ENCODE data around the gene MRGPRF. TPM values are rescaled to one million over a fixed set of nuclear protein-coding genes. Genes with fewer than 3 reads are reported as not detected.
A peak's percentile ranks its signal among the peaks of the same experiment; 100 is the strongest.

The MRGPRF gene
- polyA plus RNA-seq, 3 donors: 20.9 to 24.6 (median 22.7) TPM

DNA sequence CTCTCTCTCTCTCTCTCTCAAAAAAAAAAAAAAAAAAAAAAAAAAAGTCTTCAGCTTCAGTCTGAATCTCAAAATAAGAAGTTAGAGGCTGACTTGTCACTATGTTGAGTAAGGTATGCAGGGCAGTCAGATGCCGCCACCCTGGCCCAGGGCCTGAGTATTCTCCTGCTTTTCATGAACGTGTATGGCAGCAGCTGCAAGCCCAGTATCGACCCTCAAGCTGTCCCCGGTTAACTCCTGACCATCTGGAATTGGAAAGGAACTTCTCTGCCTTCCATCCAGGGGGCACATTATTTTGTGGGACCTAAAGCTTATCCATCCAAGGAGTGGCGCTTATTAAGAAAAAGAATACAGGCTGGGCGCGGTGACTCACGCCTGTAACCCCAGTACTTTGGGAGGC lies 43.7 kb downstream of the MRGPRF start:
- DNase-seq (ENCODE audit: low read depth in 3 of 3, low spot score in 2 of 3): no peak

DNA sequence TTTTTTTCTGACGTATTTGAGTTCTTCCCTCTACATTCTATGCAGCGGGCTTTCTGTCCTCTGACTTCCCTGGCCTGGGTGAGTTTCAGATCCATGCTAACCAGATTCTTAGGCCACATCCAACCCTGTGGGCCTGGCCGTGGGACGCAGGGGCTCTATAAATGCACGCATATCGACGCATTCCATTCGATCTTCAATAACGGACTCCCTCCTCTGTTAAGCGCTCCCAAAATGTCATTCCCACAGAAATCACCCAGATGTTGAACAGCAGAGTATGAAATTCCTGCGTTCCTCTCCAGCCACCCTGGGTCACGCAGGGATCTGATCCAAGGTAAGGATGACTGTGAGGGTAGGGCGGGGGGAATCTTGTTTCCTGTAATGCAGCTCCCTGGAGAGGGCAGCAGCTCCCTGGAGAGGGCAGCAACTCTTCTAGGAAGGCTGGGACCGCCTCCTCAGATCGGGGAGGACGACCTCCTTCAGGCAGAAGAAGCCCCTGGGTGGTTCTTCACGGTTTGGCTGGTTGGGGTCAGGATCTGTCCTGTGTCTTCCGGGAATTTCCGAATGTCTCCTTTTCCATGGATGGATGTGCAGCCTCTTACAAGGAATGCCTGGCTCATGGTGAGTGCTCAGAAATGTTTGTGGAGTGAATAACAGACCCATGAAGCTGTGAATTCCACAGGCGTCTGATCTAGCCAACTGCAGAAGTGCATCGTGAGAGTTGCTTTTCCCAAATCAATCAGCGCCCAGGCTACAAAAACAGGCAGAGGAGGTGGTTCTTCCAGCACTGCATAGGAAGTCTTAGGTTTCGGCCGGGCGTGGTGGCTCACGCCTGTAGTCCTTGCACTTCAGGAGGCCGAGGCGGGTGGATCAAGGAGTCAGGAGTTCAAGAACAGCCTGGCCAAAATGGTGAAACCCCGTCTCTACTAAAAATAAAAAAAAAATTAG lies 44.5 kb downstream of the MRGPRF start:
- DNase-seq (ENCODE audit: low read depth in 3 of 3, low spot score in 2 of 3): no peak

DNA sequence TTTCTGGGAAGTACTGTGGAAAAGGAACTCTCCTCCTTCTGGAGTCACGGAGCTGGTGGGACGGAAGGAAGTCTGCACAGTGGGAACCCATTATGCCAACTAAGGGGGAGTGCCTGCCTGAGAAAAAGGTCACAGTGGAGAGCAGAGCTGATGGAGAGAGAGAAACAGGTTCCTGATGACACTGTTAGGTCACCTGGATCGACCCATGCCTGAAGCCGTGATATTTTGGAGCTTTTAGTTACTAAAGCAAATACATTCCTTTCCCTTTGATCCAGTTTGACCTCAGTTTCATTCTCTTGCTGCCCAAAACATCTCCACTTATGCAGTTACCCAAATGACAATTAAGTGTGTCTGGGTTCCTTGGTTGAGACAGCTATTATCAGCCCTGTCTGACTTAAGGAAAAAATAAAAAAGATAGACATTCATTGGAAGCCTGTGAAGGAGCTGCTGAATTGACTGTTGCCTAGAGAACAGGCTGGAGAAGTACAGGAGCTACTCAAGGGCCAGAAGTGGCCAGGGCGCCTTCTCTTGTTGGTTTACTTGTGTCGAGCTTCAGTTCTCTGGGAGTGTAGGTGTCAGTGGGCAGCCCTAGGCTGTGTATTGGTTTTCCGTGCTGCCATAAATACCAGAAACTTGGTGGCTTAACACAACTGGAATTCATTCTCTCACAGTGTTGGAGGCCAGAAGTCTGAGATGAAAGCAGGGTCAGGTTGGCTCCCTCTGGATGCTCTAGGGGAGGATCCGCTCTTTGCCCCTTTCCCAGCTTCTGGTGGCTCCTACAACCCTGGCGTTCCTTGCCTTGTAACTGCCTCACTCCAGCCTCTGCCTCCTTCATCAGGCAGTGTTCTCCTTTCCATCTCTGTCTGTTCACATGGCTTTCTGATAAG lies 45.9 kb downstream of the MRGPRF start:
- no peak for DNase-seq (ENCODE audit: low read depth in 3 of 3, low spot score in 2 of 3)

DNA sequence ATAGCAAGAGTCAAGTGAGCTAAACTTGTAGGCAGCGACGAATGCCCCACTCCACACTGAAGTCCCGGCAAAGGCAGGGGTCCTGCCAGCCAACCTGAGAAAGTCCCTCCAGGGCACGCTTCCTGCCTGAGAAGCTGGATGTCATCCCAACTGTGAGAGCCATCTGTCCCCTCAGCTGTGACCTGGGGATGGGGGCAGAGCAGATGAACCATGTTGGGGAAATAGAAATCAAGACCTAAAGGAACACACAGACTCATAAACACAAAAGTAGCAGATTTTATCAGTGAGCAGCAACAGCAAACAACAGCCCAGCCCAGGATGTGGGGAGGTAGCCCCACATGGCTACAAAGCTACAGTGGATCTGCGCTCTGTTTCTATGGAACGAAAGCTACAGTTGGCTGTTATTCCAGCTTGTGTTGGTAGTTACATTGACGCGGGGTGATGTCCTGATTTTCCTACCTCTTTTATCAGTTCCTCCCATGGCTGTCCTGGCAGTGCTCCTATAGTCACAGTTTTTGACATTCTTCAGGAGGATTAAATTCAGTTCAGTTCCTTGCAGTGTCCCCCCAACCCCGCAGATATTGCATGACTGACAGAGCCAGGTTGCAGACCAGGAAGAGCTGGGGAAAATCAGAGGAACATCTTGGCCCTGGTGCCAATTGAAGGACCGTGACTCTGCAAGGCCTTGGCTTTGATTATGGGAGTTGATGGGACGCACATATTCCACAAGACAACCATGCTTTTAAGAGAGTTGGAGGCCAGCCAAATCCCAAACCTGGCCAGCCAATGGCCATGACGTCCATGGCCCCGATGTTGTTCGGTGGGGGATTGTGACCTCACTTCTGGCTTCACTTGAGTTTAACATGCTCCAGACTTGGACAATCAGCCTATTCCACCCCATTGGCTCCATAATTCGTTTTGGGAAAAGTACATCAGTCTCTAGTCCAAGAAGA lies 46.9 kb downstream of the MRGPRF start:
- DNase-seq (ENCODE audit: low read depth in 3 of 3, low spot score in 2 of 3): no peak

DNA sequence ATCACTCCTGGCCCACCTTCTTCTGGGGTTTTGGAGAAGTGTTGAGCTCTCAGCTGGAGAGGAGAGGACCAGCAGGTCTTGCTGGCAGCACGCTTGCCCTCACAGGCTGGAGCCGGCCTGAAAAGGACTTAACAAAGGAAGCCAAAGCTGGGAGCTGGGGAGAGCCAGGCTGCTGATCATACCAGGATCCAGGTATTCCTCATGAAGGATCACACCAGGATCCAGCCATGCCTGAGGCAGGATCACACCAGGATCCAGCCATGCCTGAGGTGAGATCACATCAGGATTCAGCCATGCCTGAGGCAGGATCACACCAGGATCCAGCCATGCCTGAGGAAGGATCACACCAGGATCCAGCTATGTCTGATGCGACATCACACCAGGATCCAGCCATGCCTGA lies 49.3 kb downstream of the MRGPRF start:
- DNase-seq (ENCODE audit: low read depth in 3 of 3, low spot score in 2 of 3): no peak

DNA sequence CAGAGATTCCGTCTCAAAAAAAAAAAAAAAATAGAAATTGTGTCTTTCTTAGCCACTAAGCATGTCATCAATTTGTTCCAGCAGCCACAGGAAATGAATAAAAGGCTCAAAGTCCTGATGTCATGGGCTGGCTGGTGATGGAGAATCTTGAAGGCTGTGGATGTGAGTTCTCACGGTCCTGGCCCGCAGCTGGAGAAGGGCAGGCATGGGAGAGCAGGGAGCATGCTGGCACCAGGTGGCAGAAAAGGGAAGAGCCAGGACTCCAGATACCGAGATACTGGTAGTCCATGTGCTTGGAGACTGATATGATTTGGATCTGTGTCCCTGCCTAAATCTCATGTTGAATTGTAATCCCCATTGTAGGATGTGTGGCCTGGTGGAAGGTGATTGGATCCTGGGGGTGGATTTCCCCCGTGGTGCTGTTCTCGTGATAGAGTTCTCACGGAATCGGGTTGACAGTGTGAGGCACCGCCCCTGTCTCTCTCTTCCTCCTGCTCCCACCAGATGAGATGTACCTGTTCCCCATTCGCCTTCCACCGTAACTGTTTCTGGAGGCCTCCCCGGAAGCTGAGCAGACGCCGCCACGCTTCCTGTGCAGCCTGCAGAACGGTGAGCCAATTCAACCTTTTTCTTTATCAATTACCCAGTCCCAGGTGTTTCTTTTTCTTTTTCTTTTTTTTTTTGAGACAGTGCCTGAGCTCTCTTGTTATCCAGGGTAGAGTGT lies 50.4 kb downstream of the MRGPRF start:
- no peak for DNase-seq (ENCODE audit: low read depth in 3 of 3, low spot score in 2 of 3)

DNA sequence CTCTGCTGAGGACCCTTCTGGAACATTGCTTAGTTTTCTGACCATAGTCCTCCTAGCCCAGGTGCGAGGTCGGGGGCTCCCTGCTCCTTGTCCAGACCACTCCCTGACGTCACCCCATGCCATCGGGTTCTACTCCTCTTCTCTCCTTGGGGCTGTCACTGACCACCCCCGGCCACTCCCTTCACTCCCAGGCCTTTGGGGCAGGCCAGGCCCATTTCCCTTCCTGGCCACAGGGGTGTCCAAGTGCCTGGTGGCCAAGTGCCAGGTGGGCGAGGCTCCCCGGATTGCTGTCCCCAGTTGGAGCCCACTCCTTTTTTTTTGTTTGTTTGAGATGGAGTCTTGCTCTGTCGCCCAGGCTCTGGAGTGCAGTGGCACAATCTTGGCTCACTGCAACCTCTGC lies 51.8 kb downstream of the MRGPRF start:
- no peak for DNase-seq (ENCODE audit: low read depth in 3 of 3, low spot score in 2 of 3)

DNA sequence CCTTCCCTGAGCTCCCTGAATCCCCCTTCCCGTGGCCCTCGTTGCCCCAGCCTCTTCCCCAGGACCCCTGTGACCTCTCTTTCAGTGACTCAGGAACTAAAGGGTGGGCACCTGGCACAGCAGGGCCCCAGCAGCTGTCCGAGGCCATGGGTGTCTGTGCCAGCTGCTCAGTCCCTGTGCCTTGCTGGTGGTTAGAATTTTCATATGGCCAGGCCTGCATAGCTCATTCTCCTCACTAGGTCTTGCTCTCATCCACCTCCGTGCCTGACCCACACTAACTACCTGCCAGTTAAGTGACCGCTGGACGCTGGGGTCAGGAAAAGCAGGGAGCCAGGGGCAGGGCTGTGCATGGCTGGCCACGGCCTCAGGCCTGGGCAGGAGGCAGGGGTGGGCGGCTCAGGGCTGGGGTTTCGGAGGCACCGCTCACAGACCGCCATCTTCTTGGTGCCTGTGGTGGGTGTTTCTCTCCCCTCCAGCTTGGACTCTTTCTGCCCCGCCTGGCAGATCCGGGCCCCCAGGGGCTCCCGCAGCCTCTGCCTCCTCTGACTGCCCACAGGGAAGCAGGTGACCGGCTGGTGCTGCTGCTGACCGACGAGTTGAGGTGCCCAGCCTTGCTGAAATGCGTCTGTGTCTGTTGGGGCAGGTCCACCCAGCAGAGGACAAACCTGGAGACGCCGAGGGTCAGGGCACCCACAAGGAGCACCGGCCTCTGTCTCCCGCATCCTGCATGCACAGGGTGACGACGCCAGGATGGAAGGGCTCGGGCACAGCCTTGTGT lies 52.6 kb downstream of the MRGPRF start:
- no peak for DNase-seq (ENCODE audit: low read depth in 3 of 3, low spot score in 2 of 3)

DNA sequence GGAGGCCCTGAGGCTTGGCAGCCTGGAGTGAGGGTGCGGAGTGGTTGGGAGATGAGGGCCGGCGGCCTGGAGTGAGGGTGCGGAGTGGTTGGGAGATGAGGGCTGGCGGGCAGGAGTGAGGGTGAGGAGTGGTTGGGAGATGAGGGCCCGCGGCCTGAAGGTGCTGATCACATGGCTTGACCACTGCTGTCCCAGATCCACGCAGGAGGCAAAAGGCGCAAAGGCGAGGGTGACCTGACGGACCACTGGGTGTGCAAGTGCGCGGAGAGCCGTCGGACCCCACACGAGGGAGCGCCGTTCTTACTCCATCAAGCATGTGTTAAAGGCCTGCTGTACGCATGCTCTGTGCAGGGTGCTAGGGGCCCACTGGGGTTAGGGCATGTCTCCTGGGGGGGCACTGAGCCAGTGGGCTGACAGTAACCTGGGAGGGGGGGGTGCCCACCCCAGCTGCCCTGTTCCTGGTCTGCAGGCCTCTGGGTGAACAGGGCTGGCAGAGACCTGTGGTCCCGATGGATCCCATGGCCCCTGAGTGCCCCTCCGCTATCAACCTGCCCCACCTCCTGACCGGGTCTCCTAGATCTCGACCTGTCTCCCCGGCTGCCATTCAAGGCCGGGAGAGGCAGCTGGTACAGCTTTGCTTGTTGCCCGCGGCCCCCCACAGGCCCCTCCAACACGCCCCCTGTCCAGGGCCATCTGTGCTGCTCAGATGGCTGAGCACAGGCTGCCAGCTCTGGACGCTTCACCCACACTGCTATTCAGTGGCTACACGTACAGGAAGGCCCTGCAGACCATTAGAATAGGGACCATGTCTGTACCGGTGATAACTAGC lies 53.4 kb downstream of the MRGPRF start:
- DNase-seq (ENCODE audit: low read depth in 3 of 3, low spot score in 2 of 3): no peak

DNA sequence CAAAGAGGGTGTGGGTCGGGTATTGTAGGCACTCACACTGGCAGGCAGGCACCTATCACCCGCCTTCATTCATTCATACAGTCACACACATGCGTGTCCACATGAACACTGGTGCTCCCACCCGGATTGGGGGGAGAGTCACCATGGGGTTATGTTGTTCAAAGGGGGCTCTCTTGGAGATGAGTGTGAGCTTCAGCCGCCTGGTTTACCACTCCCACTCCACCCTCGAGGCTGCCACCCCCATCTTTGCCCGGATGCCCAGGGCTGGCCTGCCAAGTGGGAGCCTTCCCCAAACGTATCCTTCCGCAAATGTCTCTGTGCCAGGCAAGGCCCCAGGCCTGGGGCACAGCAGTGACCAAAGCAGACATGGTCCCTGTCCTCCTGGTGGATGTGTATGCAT lies 54.8 kb downstream of the MRGPRF start:
- DNase-seq (ENCODE audit: low read depth in 3 of 3, low spot score in 2 of 3): no peak

DNA sequence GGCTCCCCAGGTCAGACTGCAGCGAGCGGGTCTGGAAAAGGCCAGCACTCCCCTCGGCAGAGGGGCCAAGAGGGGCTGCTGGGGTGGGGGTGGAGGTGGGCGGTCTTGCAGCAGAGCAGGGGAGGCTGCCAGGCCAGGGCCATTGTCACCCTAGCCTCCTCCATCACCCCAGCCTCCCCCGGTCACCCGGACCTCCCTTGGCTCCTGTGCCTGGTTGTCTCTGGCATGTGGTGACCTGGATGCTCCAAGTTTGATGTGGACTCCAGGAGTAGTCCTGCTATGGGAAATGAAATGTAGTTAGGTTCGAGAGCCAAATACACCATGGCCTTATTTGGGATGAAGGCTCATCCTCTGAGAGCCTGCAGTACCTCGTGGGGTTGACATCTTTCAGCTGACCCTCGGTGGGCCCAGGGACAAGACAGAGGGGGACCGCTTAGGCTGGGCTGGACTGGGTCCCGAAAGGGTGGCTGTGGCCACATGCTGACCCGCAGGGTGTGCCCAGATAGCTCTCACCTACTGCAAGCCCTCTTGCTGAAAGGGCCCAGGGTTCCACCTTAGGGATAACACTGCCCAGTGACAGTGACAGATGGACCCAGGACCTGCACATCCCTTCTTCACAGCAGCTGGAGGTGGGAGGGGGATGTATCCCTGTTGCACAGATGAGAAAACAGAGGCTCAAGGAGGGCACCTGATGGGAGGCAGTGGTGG lies 56.3 kb downstream of the MRGPRF start:
- DNase-seq (ENCODE audit: low read depth in 3 of 3, low spot score in 2 of 3): no peak

DNA sequence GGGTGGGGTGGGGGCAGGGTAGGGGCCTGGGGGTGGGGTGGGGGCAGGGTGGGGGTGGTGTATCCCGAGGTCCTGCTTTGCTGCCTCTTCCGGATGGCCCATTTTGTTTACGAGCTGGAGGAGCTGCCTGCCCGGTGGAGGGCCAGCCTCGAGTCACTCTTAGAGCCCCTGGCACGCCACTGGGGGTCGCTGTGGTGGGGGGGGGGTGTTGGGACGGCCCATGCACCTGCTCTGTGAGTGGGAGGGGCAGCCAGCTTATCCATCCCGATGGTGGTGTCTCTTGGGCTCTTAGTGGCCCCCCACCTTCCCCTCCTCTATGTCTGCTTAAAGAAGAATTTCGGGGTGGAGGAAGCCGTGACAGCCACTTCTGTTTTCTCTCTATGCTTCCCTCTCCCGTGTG lies 56.9 kb downstream of the MRGPRF start:
- no peak for DNase-seq (ENCODE audit: low read depth in 3 of 3, low spot score in 2 of 3)

DNA sequence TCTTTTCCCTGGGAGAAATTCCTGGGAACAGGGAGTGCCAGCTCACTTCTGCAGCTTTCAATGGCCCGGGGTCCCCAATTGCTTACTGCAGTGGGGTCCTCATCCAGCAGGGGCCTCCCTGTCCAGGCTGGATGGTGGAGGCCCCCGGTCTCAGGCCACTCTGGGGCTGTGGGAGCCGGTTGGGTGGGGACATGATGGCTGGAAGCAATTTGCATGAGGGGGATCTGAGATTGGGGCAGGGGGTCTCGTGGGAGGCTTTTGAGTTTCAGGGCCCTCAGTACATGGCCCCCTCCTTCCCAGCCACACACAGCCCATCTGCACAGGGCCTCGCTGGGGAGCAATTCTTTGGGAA lies 57.5 kb downstream of the MRGPRF start:
- no peak for DNase-seq (ENCODE audit: low read depth in 3 of 3, low spot score in 2 of 3)

DNA sequence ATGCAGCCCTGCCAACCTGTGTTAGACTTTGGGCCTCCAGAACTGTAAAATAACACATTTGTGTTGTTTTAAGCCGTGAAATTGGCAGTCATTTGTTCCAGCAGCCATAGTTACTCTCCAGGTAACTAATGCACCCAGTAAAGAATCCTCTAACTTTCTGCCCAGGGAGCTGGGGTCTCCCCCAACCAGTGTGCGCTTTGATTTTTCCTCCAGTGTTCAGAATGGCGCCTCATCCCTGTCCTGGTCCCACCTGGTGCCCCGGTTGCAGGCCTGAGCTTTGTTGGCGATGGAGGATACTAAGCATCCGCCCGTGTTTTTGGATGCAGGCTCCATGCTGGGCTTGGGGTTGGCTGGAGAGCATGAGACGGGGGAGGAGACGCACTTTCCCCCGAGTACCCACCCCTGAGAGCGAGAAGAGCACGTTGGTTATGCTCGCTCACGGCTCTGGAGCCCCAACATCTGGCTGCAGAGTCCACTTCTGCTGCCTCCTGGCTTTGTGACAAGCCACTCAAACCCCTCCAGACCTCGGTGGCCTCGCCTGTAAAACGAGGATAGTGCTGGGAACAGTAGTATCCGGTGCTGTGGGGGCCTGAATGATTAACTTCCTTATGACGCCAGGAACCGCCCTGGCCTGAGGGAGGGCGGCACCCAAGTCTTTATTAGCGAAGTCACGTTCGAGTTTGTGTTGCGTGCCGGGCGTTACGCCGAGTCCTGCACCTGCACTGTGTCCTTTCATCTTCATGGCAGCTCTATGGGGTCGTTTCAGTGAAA lies 58.0 kb downstream of the MRGPRF start:
- DNase-seq (ENCODE audit: low read depth in 3 of 3, low spot score in 2 of 3): peak in 1 of 3 donors; percentile 20
